ENCODE data around the gene SNPH.

SNPH gene

GRCh38 chr20:1265226-1265915 is 723 bp upstream of the SNPH start:
- DNase-seq (ENCODE audit: low read depth in 3 of 3), result no peak

GRCh38 chr20:1265916-1266166 is 253 bp upstream of the SNPH start:
- no peak for DNase-seq (ENCODE audit: low read depth in 3 of 3)

- DNase-seq (ENCODE audit: low read depth in 3 of 3), result no peak
Measured at GRCh38 chr20:1267161-1267560, 1.1 kb downstream of the SNPH start.

- no peak for DNase-seq (ENCODE audit: low read depth in 3 of 3)
Measured at GRCh38 chr20:1267809-1268374, 1.8 kb downstream of the SNPH start.

- DNase-seq (ENCODE audit: low read depth in 3 of 3), result no peak
Measured at GRCh38 chr20:1269235-1269634, 3.1 kb downstream of the SNPH start.

GRCh38 chr20:1269850-1270249 is 3.8 kb downstream of the SNPH start:
- no peak for DNase-seq (ENCODE audit: low read depth in 3 of 3)

- no peak for DNase-seq (ENCODE audit: low read depth in 3 of 3)
Measured at GRCh38 chr20:1272368-1273100, 6.4 kb downstream of the SNPH start.

- no peak for DNase-seq (ENCODE audit: low read depth in 3 of 3)
Measured at GRCh38 chr20:1273366-1273765, 7.3 kb downstream of the SNPH start.

GRCh38 chr20:1274485-1275311 is 8.6 kb downstream of the SNPH start:
- DNase-seq (ENCODE audit: low read depth in 3 of 3), result no peak

- DNase-seq (ENCODE audit: low read depth in 3 of 3), result no peak
Measured at GRCh38 chr20:1275919-1276318, 9.8 kb downstream of the SNPH start.

- DNase-seq (ENCODE audit: low read depth in 3 of 3), result no peak
Measured at GRCh38 chr20:1277529-1278322, 11.6 kb downstream of the SNPH start.

- DNase-seq (ENCODE audit: low read depth in 3 of 3), result no peak
Measured at GRCh38 chr20:1278993-1279392, 12.9 kb downstream of the SNPH start.

GRCh38 chr20:1280195-1281102 is 14.4 kb downstream of the SNPH start:
- DNase-seq (ENCODE audit: low read depth in 3 of 3), result no peak

GRCh38 chr20:1281279-1282057 is 15.4 kb downstream of the SNPH start:
- no peak for DNase-seq (ENCODE audit: low read depth in 3 of 3)

- no peak for DNase-seq (ENCODE audit: low read depth in 3 of 3)
Measured at GRCh38 chr20:1282966-1283365, 16.9 kb downstream of the SNPH start.

- DNase-seq (ENCODE audit: low read depth in 3 of 3), result no peak
Measured at GRCh38 chr20:1283522-1284510, 17.7 kb downstream of the SNPH start.

- DNase-seq (ENCODE audit: low read depth in 3 of 3), result no peak
Measured at GRCh38 chr20:1286267-1287024, 20.4 kb downstream of the SNPH start.

- DNase-seq (ENCODE audit: low read depth in 3 of 3), result no peak
Measured at GRCh38 chr20:1287306-1287705, 21.2 kb downstream of the SNPH start.
